ENCODE data around the gene CPPED1. TPM values are rescaled to one million over a fixed set of nuclear protein-coding genes. Genes with fewer than 3 reads are reported as not detected.

The CPPED1 gene
- total RNA-seq, 1 donor from 2014 or later, result 20.1 TPM

GRCh38 chr16:12677502-12677901 lies 126.2 kb downstream of the CPPED1 start:
- intact Hi-C loops (cut with DNase I), result no loop called here
- ATAC-seq (no peak), DNase-seq (no peak)
- no peak for TF ChIP-seq CTCF (IDR thresholded peaks at IDR 0.05)
- H3K4me3 ChIP-seq, result no peak overlapping the region
- no peaks in the 10 kb centered on the region for H3K27me3 ChIP-seq
- H3K4me1 ChIP-seq, result no peaks in the 10 kb centered on the region
- no peaks in the 10 kb centered on the region for H3K36me3 ChIP-seq
- H3K27ac ChIP-seq, result no peak overlapping the region
- H3K9me3 ChIP-seq, result no peaks in the 10 kb centered on the region

DNA sequence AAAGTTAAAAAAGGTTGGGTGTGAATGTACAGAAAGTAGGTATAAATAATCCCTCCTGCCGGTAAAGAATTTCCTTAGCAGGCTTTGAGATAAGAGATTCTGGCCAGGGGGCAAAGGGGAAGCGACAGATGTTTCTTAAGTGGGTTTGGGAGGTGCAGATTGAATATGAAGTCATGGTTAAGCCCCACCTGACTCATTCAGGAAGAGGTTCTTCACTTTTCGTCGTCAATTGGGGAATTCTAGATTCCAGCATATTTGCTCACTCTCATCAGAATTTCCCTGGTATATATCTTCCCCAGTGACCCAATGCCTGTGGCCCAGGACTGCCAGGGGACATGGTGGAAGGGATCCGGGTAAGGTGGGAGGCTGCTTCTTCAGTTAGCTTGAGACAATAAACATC lies 127.8 kb downstream of the CPPED1 start:
- intact Hi-C loops (cut with DNase I), result no loop called here
- no peak for DNase-seq
- H3K4me1 ChIP-seq, result no peaks in the 10 kb centered on the region
- H3K27ac ChIP-seq, result no peak overlapping the region
- H3K27me3 ChIP-seq, result no peaks in the 10 kb centered on the region
- no peaks in the 10 kb centered on the region for H3K9me3 ChIP-seq
- no peaks in the 10 kb centered on the region for H3K36me3 ChIP-seq
- TF ChIP-seq CTCF (IDR thresholded peaks at IDR 0.05), result no peak
- H3K4me3 ChIP-seq, result no peak overlapping the region
- no peak for ATAC-seq

GRCh38 chr16:12675046-12675445 lies 128.6 kb downstream of the CPPED1 start:
- intact Hi-C loops (cut with DNase I), result no loop called here
- DNase-seq (no peak), ATAC-seq (no peak)
- TF ChIP-seq CTCF (IDR thresholded peaks at IDR 0.05), result no peak
- H3K4me1 ChIP-seq, result no peaks in the 10 kb centered on the region
- no peaks in the 10 kb centered on the region for H3K36me3 ChIP-seq
- no peak overlapping the region for H3K27ac ChIP-seq
- no peaks in the 10 kb centered on the region for H3K27me3 ChIP-seq
- no peaks in the 10 kb centered on the region for H3K9me3 ChIP-seq
- no peak overlapping the region for H3K4me3 ChIP-seq

DNA sequence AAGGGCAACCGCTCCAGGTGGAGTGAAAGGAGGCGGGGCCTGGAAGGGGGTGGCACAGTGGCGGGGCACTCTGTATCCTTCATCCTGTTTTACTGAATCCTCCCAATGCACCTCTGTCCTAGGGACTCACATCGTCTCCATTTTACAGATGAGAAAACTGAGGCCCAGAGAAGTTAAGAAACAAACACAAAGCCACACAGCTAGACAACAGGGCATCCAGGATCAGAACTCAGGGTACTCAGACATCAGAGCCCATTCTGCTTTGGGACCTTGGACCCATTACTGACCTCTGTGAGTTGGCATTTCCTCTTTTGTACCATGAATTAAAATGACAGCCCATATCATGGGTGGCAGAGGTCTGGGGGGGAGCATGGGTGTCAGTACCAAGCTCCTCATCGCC lies 129.2 kb downstream of the CPPED1 start:
- Histone ChIP-seq H3K27ac (no peak overlapping the region), H3K27me3 (no peaks in the 10 kb centered on the region), H3K36me3 (no peaks in the 10 kb centered on the region), H3K4me3 (no peak overlapping the region), H3K9me3 (no peaks in the 10 kb centered on the region), H3K4me1 (no peaks in the 10 kb centered on the region)
- ATAC-seq (no peak), DNase-seq (no peak)
- TF ChIP-seq CTCF (IDR thresholded peaks at IDR 0.05), result no peak
- intact Hi-C loops (cut with DNase I), result no loop called here

GRCh38 chr16:12674071-12674470 lies 129.6 kb downstream of the CPPED1 start:
- intact Hi-C loops (cut with DNase I), result no loop called here
- Histone ChIP-seq H3K36me3 (no peaks in the 10 kb centered on the region), H3K4me1 (no peaks in the 10 kb centered on the region), H3K27me3 (no peaks in the 10 kb centered on the region), H3K9me3 (peaks cover 1% of the 10 kb centered on the region), H3K4me3 (no peak overlapping the region), H3K27ac (no peak overlapping the region)
- TF ChIP-seq CTCF (IDR thresholded peaks at IDR 0.05), result no peak
- DNase-seq, result no peak
- no peak for ATAC-seq

DNA sequence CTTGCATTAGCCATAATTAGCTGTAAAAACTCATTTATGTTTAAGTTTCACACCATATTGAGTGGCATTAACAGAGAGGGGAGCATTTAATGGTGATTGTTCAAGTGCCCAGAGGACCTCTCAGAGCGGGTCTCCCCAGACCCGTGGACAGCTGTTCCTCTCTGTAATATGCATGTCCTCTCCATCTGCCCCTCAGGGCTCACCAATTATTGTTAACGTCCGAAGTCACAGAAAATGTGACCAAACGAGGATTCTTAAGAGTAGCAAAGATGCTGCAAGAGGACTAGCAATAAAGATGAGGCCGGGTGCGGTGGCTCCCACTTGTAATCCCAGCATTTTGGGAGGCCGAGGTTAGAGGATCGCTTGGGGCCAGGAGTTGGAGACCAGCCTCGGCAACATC lies 130.2 kb downstream of the CPPED1 start:
- H3K4me1 ChIP-seq, result no peaks in the 10 kb centered on the region
- DNase-seq, result no peak
- peaks cover 7% of the 10 kb centered on the region for H3K9me3 ChIP-seq
- ATAC-seq, result no peak
- H3K36me3 ChIP-seq, result no peaks in the 10 kb centered on the region
- no peaks in the 10 kb centered on the region for H3K27me3 ChIP-seq
- intact Hi-C loops (cut with DNase I), result no loop called here
- no peak overlapping the region for H3K4me3 ChIP-seq
- H3K27ac ChIP-seq, result no peak overlapping the region
- no peak for TF ChIP-seq CTCF (IDR thresholded peaks at IDR 0.05)
